ENCODE measurements around the gene GSN. TPM values are rescaled to one million over a fixed set of nuclear protein-coding genes. Genes with fewer than 3 reads are reported as not detected.

GSN gene
- total and polyA plus RNA-seq, 2 of the 13 experiments (the other 11 are each of a cell fraction or from before 2014, with no cell fraction given), result 294 to 307 TPM

DNA sequence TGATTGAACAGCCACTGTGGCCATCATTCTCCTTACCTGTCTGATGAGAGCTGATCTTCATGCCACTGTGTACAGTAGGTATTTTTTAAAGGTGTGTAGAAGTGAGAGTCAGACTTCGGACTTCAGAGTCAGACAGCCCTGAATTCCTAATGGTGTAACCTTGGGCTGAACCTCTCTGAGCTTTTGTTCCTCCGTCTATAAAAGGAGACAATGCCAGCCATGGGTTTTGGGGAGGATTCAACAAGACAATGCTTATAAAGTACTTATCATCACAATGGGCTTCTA lies 18.7 kb downstream of the GSN start:
- peaks cover 88% of the 10 kb centered on the region for H3K4me1 ChIP-seq (ENCODE audit: insufficient read depth, low read length)
- WGBS (ENCODE audit: low lambda C conversion rate), result 8% methylated on average over 2 of the region's 2 CpGs
- DNase-seq (ENCODE audit: low spot score) (no peak), ATAC-seq (peak; percentile 7), FAIRE-seq (no peak)
- H3K9me3 ChIP-seq (ENCODE audit: low read length), result no peaks in the 10 kb centered on the region
- intact Hi-C loops (cut with micrococcal nuclease; ENCODE audit: unreplicated experiment), result loop anchor here (5.0 kb wide), 1 partner anchor 36 kb away; no protein-coding TSS in a partner anchor
- POLR2A ChIA-PET, result interaction anchor here (0.6 to 11.2 kb wide), 11 partner anchors 8 to 94 kb away, joined by 3 to 398 read pairs (median 6); partner anchors contain the start of genes GSN and RAB14
- H3K79me2 ChIP-seq (ENCODE audit: insufficient read depth, low read length), result no peaks in the 10 kb centered on the region
- no peak overlapping the region for H2AFZ ChIP-seq (ENCODE audit: low read length)
- H3K27ac ChIP-seq (ENCODE audit: extremely low read length, insufficient read depth, low read length), result peak overlapping the region; percentile 89
- peak overlapping the region in 1 of 3 experiments; percentile 58; a peak in 2 of 6 replicates for H3K4me3 ChIP-seq (replicated peaks in 1 of 3; ENCODE audit: insufficient read depth in 1 of 3, low read depth in 2 of 3, low read length in 3 of 3)
- no peaks in the 10 kb centered on the region for H4K20me1 ChIP-seq (ENCODE audit: insufficient read depth, low read length)
- CTCF ChIA-PET (ENCODE audit: low intra/inter-chr PET ratio, low total read pairs), result interaction anchor here (2.0 kb wide), 1 partner anchor 33 kb away, joined by 12 read pairs; no protein-coding TSS in a partner anchor
- no TSS peak for BruUV-seq (replicated peaks)
- in situ Hi-C loops (cut with HindIII; ENCODE audit: extremely low pct_ligation_motif_present, low pct_unique_long_range_greater_than_20kb), result no loop called here
- H3K27me3 ChIP-seq (ENCODE audit: control insufficient read depth in 1 of 2, insufficient read depth in 2 of 2, low read length in 2 of 2), result no peaks in the 10 kb centered on the region
- H3K36me3 ChIP-seq (replicated peaks in 1 of 2; ENCODE audit: control insufficient read depth in 1 of 2, insufficient read depth in 2 of 2, low read length in 2 of 2), result no peaks in the 10 kb centered on the region
- H3K9ac ChIP-seq (ENCODE audit: insufficient read depth, low read depth, low read length), result peak overlapping the region; percentile 76; the same call in 1 of the 2 replicates
- peak overlapping the region; percentile 92 for H3K4me2 ChIP-seq (ENCODE audit: low read depth, low read length)
- TF ChIP-seq ZNF75D (CRISPR knock-in tag; IDR thresholded peaks at IDR 0.05; ENCODE audit: borderline replicate concordance) (no peak), HNF4G (IDR thresholded peaks at IDR 0.05; ENCODE audit: borderline replicate concordance, low read depth, low read length) (0 out of 2 replicates have a peak, but pooled peaks have one; percentile 7), HNF4G (CRISPR knock-in tag; IDR thresholded peaks at IDR 0.05; ENCODE audit: borderline replicate concordance, low read depth) (no peak), HNRNPUL1 (IDR thresholded peaks at IDR 0.05; ENCODE audit: low read depth, low read length) (no peak), ZNF383 (CRISPR knock-in tag; IDR thresholded peaks at IDR 0.05; ENCODE audit: borderline replicate concordance) (no peak), SOX6 (IDR thresholded peaks at IDR 0.05) (no peak), SOX6 (CRISPR knock-in tag; IDR thresholded peaks at IDR 0.05) (no peak), HNF4A (CRISPR knock-in tag; IDR thresholded peaks at IDR 0.05) (peak; percentile 15; the same call in 1 of the 2 replicates), KLF9 (CRISPR knock-in tag; IDR thresholded peaks at IDR 0.05; ENCODE audit: low read depth) (no peak), ZNF44 (CRISPR knock-in tag; IDR thresholded peaks at IDR 0.05) (0 out of 2 replicates have a peak, but pooled peaks have one; percentile 31), GMEB1 (CRISPR knock-in tag; IDR thresholded peaks at IDR 0.05; ENCODE audit: borderline replicate concordance) (no peak), PCBP2 (optimal IDR thresholded peaks at IDR 0.05; ENCODE audit: low read depth, low read length, poor library complexity, severe bottlenecking) (no peak), MIER2 (CRISPR knock-in tag; IDR thresholded peaks at IDR 0.05) (no peak), RXRB (CRISPR knock-in tag; IDR thresholded peaks at IDR 0.05; ENCODE audit: borderline replicate concordance) (no peak), ZSCAN29 (CRISPR knock-in tag; conservative IDR thresholded peaks at IDR 0.05) (no peak)
- TF ChIP-seq, protein P1, sequence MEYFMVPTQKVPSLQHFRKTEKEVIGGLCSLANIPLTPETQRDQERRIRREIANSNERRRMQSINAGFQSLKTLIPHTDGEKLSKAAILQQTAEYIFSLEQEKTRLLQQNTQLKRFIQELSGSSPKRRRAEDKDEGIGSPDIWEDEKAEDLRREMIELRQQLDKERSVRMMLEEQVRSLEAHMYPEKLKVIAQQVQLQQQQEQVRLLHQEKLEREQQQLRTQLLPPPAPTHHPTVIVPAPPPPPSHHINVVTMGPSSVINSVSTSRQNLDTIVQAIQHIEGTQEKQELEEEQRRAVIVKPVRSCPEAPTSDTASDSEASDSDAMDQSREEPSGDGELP (IDR thresholded peaks at IDR 0.05; ENCODE audit: borderline replicate concordance, low read depth), result no peak

Measured in HepG2 (cell line).